Measurements from ENCODE around the gene RAP2B. TPM values are rescaled to one million over a fixed set of nuclear protein-coding genes. Genes with fewer than 3 reads are reported as not detected.

Gene RAP2B
- total and polyA plus RNA-seq, 2 donors (not counting 3 experiments of a cell fraction or from before 2014, with no cell fraction given) = 8.3 to 27.5 TPM

GRCh38 chr3:153210146-153210545 lies 48.1 kb downstream of the RAP2B start:
- peak overlapping the region; percentile 57 for H3K4me2 ChIP-seq (ENCODE audit: insufficient read depth, low read length)
- H3K4me3 ChIP-seq (replicated peaks in 1 of 3; ENCODE audit: insufficient read depth in 1 of 3, low read depth in 1 of 3, low read length in 3 of 3) = no peak overlapping the region
- peak overlapping the region; percentile 59 for H2AFZ ChIP-seq (ENCODE audit: low read depth, low read length)
- no TSS peak for BruUV-seq (replicated peaks)
- H3K36me3 ChIP-seq (ENCODE audit: control insufficient read depth in 2 of 2, extremely low read depth in 1 of 2, insufficient read depth in 2 of 2, low read length in 2 of 2) = no peaks in the 10 kb centered on the region
- no peak for FAIRE-seq
- H3K4me1 ChIP-seq (ENCODE audit: control insufficient read depth, extremely low read depth, insufficient read depth, low read length) = peaks cover 20% of the 10 kb centered on the region
- H3K9me1 ChIP-seq (replicated peaks; ENCODE audit: control insufficient read depth, extremely low read depth, insufficient read depth, low read length) = no peaks in the 10 kb centered on the region
- no peaks in the 10 kb centered on the region for H3K27me3 ChIP-seq (ENCODE audit: control insufficient read depth in 2 of 2, insufficient read depth in 2 of 2, low read length in 2 of 2)
- dilution Hi-C loops (cut with MboI; ENCODE audit: extremely low pct_ligation_motif_present, low sequenced_read_pairs) = no loop called here
- POLR2A ChIA-PET = no interaction called here
- DNase-seq (ENCODE audit: low read depth, low spot score) = no peak
- peak overlapping the region; percentile 63 for H3K27ac ChIP-seq (ENCODE audit: insufficient read depth, low read depth, low read length)
- no peaks in the 10 kb centered on the region for H3K79me2 ChIP-seq (ENCODE audit: control insufficient read depth, insufficient read depth, low read length)
- intact Hi-C loops (cut with micrococcal nuclease) = no loop called here
- TF ChIP-seq, protein P1, sequence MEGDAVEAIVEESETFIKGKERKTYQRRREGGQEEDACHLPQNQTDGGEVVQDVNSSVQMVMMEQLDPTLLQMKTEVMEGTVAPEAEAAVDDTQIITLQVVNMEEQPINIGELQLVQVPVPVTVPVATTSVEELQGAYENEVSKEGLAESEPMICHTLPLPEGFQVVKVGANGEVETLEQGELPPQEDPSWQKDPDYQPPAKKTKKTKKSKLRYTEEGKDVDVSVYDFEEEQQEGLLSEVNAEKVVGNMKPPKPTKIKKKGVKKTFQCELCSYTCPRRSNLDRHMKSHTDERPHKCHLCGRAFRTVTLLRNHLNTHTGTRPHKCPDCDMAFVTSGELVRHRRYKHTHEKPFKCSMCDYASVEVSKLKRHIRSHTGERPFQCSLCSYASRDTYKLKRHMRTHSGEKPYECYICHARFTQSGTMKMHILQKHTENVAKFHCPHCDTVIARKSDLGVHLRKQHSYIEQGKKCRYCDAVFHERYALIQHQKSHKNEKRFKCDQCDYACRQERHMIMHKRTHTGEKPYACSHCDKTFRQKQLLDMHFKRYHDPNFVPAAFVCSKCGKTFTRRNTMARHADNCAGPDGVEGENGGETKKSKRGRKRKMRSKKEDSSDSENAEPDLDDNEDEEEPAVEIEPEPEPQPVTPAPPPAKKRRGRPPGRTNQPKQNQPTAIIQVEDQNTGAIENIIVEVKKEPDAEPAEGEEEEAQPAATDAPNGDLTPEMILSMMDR (IDR thresholded peaks at IDR 0.05; ENCODE audit: extremely low read depth in 1 of 2, insufficient read depth in 1 of 2, low read depth in 1 of 2, low read length in 2 of 2) = no peak
- TF ChIP-seq EZH2 (IDR thresholded peaks at IDR 0.05; ENCODE audit: borderline replicate concordance, low read depth, low read length, severe bottlenecking) (no peak), FOS (IDR thresholded peaks at IDR 0.05; ENCODE audit: borderline replicate concordance, insufficient read depth, low read length) (no peak), MAX (IDR thresholded peaks at IDR 0.05; ENCODE audit: insufficient read depth, insufficient read length) (no peak), JUN (IDR thresholded peaks at IDR 0.05; ENCODE audit: borderline replicate concordance, insufficient read depth, insufficient read length, low read depth) (no peak), GATA2 (IDR thresholded peaks at IDR 0.05; ENCODE audit: insufficient read depth, insufficient read length, low read depth, low read length) (no peak)
- CTCF ChIA-PET = interaction anchor here (0.6 to 1.9 kb wide), 5 partner anchors 11 to 627 kb away, joined by 3 to 7 read pairs (median 6); no protein-coding TSS in a partner anchor
- no peak overlapping the region for H3K9ac ChIP-seq (replicated peaks; ENCODE audit: extremely low read depth, insufficient read depth, low read length)
- H3K9me3 ChIP-seq (replicated peaks; ENCODE audit: control insufficient read depth, insufficient read depth, low read length) = no peaks in the 10 kb centered on the region
- no peaks in the 10 kb centered on the region for H4K20me1 ChIP-seq (replicated peaks; ENCODE audit: control insufficient read depth, extremely low read depth, insufficient read depth, low read length)

Data from endothelial cell of umbilical vein (primary cell).